Epidermal melanocyte (primary cell): ENCODE data around the gene MLH1.

Experiments
- DNase-seq: peaks from one replicate; pipeline ENCODE4 v3.0.0; 2011; ENCODE audit warnings: low spot score; ENCODE audit not compliant: insufficient read length

The MLH1 gene

DNA sequence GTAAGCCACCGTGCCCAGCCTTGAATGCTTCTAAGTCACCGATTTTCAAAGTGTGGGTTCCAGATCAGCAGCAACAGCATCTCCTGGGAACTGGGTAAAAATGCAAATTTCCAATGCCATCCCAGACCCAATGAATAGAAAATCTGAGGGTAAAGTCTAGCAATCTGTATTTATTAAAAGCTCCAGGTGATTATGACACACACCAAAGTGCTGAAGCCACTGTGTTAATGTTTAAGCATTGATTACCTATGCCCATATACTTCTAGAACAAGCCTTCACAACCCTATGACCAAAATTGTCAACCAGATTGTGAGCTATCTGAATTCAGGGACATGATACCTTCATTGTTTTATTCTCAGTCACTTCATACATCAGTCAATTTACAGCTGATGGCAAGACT, 94.6 kb downstream of the MLH1 start:
- DNase-seq: no peak

DNA sequence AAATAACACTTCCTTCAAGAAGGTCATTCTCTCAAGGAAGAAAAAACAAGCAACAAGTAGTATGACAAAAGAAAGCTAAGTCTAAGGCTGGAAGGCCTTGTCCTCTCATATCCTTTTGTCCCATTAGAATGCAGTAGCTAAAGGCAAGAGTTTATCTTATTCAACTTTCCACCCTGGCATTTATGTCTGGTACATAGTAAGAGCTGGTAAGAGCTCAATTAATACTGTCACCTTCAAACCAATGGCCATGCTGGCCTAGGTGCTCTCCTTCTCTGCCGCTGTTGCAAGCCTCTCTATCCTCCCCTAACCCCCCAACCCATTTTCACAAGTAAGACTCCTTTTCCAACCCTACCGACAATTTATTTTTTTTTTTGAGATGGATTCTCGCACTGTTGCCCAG, 99.2 kb downstream of the MLH1 start:
- DNase-seq: no peak

DNA sequence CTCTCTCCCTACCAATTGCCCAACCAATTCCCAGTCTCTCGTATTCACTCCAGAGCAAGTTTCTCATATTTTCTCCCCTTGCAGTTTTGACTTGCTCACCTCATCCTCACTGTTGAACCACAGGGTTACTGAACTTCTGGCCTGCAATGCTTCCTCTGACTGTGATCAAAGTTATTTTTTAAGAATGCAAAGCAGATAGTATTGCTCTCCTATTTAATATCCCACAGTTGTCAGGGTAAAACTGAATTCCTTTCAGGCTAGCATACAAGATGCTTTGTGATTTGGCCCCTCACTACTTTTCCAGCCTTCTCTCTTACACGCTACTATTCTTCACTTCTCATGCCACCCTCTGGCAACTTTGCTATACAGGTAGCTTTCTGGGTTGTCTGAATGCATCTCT, 100.2 kb downstream of the MLH1 start:
- DNase-seq: no peak

GRCh38 chr3:37094636-37095035, 101.3 kb downstream of the MLH1 start:
- no peak for DNase-seq

- no peak for DNase-seq
These were observed 103.0 kb downstream of the MLH1 start for GRCh38 chr3:37096288-37096687.

- DNase-seq: no peak
These were observed 103.7 kb downstream of the MLH1 start for GRCh38 chr3:37096975-37097374.

GRCh38 chr3:37097776-37098175, 104.5 kb downstream of the MLH1 start:
- no peak for DNase-seq

GRCh38 chr3:37098884-37099283, 105.6 kb downstream of the MLH1 start:
- DNase-seq: no peak

DNA sequence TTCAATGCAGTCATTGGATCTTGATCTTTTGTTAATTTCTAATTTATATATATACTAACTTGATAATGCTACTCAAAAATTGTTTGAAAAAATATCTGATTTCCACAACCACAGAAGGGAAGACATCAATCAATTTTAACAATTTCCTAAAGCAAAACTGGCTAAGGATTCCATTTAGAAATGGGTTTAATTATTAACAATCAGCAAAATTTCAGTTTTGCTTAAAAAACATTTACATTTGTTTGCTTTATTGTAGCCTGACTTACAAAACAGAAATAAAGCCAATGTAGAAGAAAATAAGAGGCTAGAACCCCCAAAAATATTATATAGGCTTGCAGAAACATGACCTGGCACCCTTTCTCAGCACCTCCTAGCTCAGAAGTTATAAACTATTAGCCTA, 106.2 kb downstream of the MLH1 start:
- no peak for DNase-seq

GRCh38 chr3:37100411-37100810, 107.1 kb downstream of the MLH1 start:
- DNase-seq: no peak
